Right lobe of liver (tissue), 6 donors: Measurements from ENCODE around the gene STBD1. TPM values are rescaled to one million over a fixed set of nuclear protein-coding genes. Genes with fewer than 3 reads are reported as not detected.

Experiments used
- ATAC-seq, 4 donors: fragments of 200-7000 bp; cut with Tn5 transposase; one replicate each; pipeline ENCODE4 v1.9.1; 2020; ENCODE audit warnings: mild to moderate bottlenecking in 4 of 4, moderate library complexity in 4 of 4
- DNase-seq, 3 donors: peaks; one replicate each; pipeline ENCODE4 v3.0.0-alpha.2; 2020
- H3K27ac ChIP-seq, 3 donors: fragments of 200-600 bp; one replicate each; pipeline ENCODE4 v1.8.0; 2022
- H3K27me3 ChIP-seq, 2 donors: fragments of 200-600 bp; one replicate each; pipeline ENCODE4 v1.8.0; 2022
- H3K36me3 ChIP-seq, 4 donors: fragments of 200-600 bp; sonication (generic) in 1 of 4; one replicate each; pipeline versions ENCODE4 v1.5.1 to v1.8.0; 2017 to 2022; ENCODE audit warnings: control low read depth in 1 of 4
- H3K4me1 ChIP-seq, 4 donors: fragments of 200-600 bp; sonication (generic) in 1 of 4; one replicate each; pipeline versions ENCODE4 v1.5.1 to v1.8.0; 2017 to 2022; ENCODE audit warnings: control low read depth in 1 of 4
- H3K4me3 ChIP-seq, 3 donors: fragments of 200-600 bp; one replicate each; pipeline ENCODE4 v1.8.0; 2022
- H3K9me3 ChIP-seq, 4 donors: fragments of 200-600 bp; sonication (generic) in 1 of 4; one replicate each; pipeline versions ENCODE4 v1.5.1 to v1.8.0; 2017 to 2022; ENCODE audit warnings: control low read depth in 1 of 4
- CTCF ChIP-seq, 4 donors: fragments of 200-600 bp in 3 of 4; fragments of 450-650 bp in 1 of 4; IDR thresholded peaks; one replicate each; pipeline versions ENCODE4 v1.5.1 to v1.8.0; 2016 to 2022; ENCODE audit warnings: antibody characterized with exemption in 4 of 4, mild to moderate bottlenecking in 2 of 4
- POLR2A ChIP-seq: fragments of 450-650 bp; IDR thresholded peaks from one replicate; pipeline ENCODE4 v1.6.1; 2017; ENCODE audit warnings: antibody characterized with exemption, mild to moderate bottlenecking
- WGBS: methylation state at CpG from one replicate; pipeline ENCODE4 v1.1.6; 2018; ENCODE audit warnings: low coverage, low lambda C conversion rate; ENCODE audit not compliant: insufficient coverage; ENCODE audit errors: missing lambda C conversion rate; 5-methylcytosine and 5-hydroxymethylcytosine counted together
- intact Hi-C, 2 donors: fragments of 100-400 bp; cut with DNase I; formaldehyde crosslinking; loops; one replicate each; pipeline versions ENCODE4 v1.11.2 to v1.14.1; 2022
- total RNA-seq, 6 experiments: library from RNA; depleted of rRNA in 2 of 6; stranded (reverse); fragments of >200 nt in 2 of 6; fragmentation: NEBNext Ultra II Directional in 3 of 6; extraction: Animal tissue kit (Norgen Biotek cat#: 25700) in 3 of 6; gene quantifications; one replicate each; pipeline versions ENCODE4 v1.1.0 to v1.2.4, GENCODE V29; 2016 to 2023
- donor health status: DM: no; HTN: yes; CAD: no.
- donor health status: DM: no; HTN: no; CAD: no.
- donor health status: DM: no; HTN: no; CAD: no.
- donor health status: DM: no; HTN: yes; CAD: no.
- donor health status: DM: no; HTN: yes; CAD: no.

STBD1 gene
- total RNA-seq, 6 experiments from 2014 or later, result 16.3 to 53.5 (median 37.6) TPM

GRCh38 chr4:76306882-76307659, 538 bp downstream of the STBD1 start:
- intact Hi-C loops, result loop anchor here in 1 of 2 donors (10.0 kb wide), 1 partner anchor 92 kb away; the partner anchor contains the start of gene SCARB2
- DNase-seq, result peak; percentile 67 to 81 (median 78)
- TF ChIP-seq CTCF (IDR thresholded peaks at IDR 0.05) (peak in 3 of 4 donors; percentile 20 to 47 (median 28)), POLR2A (no peak)
- Histone ChIP-seq H3K27ac (peak overlapping the region; percentile 95 to 99 (median 99)), H3K27me3 (no peaks in the 10 kb centered on the region), H3K4me3 (peak overlapping the region; percentile 65 to 89 (median 68)), H3K36me3 (peaks cover 0 to 13% (median 8%) of the 10 kb centered on the region in 4 donors), H3K9me3 (no peaks in the 10 kb centered on the region), H3K4me1 (peaks cover 0 to 24% (median 1%) of the 10 kb centered on the region in 4 donors)
- 2% methylated on average over 7 of the region's 37 CpGs for WGBS
- peak; percentile 28 to 45 (median 32) for ATAC-seq

- Histone ChIP-seq H3K9me3 (no peaks in the 10 kb centered on the region), H3K36me3 (peaks cover 0 to 13% (median 8%) of the 10 kb centered on the region in 4 donors), H3K4me1 (peaks cover 0 to 24% (median 0%) of the 10 kb centered on the region in 4 donors), H3K27me3 (no peaks in the 10 kb centered on the region), H3K27ac (peak overlapping the region; percentile 95 to 99 (median 99)), H3K4me3 (peak overlapping the region; percentile 65 to 89 (median 68))
- DNase-seq, result peak; percentile 64 to 85 (median 70)
- ATAC-seq, result peak in 3 of 4 donors; percentile 1
- WGBS, result 6% methylated on average over 4 of the region's 4 CpGs
- no peak for TF ChIP-seq CTCF (IDR thresholded peaks at IDR 0.05)
- TF ChIP-seq POLR2A, result no peak
- intact Hi-C loops, result loop anchor here in 1 of 2 donors (10.0 kb wide), 1 partner anchor 93 kb away; the partner anchor contains the start of gene SCARB2
These were observed 1.1 kb downstream of the STBD1 start for GRCh38 chr4:76307660-76308014.

GRCh38 chr4:76308548-76308947, 2.0 kb downstream of the STBD1 start:
- peak; percentile 86 for TF ChIP-seq POLR2A
- no peak for TF ChIP-seq CTCF (IDR thresholded peaks at IDR 0.05)
- intact Hi-C loops, result loop anchor here in 1 of 2 donors (10.0 kb wide), 1 partner anchor 94 kb away; the partner anchor contains the start of gene SCARB2
- WGBS, result 51% methylated on average over 4 of the region's 6 CpGs
- ATAC-seq, result peak; percentile 38 to 64 (median 46)
- Histone ChIP-seq H3K4me1 (peaks cover 0 to 26% (median 4%) of the 10 kb centered on the region in 4 donors), H3K36me3 (peaks cover 0 to 13% (median 8%) of the 10 kb centered on the region in 4 donors), H3K4me3 (peak overlapping the region; percentile 65 to 89 (median 68)), H3K27me3 (no peaks in the 10 kb centered on the region), H3K9me3 (no peaks in the 10 kb centered on the region), H3K27ac (peak overlapping the region; percentile 95 to 99 (median 99))
- peak; percentile 81 to 96 (median 95) for DNase-seq

- no peak for TF ChIP-seq POLR2A
- no peak for TF ChIP-seq CTCF (IDR thresholded peaks at IDR 0.05)
- peak in 1 of 4 donors; percentile 9 for ATAC-seq
- intact Hi-C loops, result loop anchor here in 1 of 2 donors (10.0 kb wide), 1 partner anchor 95 kb away; the partner anchor contains the start of gene SCARB2
- H3K36me3 ChIP-seq, result peaks cover 0 to 13% (median 8%) of the 10 kb centered on the region in 4 donors
- peak in 1 of 3 donors; percentile 68 for DNase-seq
- no peaks in the 10 kb centered on the region for H3K9me3 ChIP-seq
- H3K4me1 ChIP-seq, result peaks cover 0 to 26% (median 5%) of the 10 kb centered on the region in 4 donors
- no peaks in the 10 kb centered on the region for H3K27me3 ChIP-seq
- H3K4me3 ChIP-seq, result peak overlapping the region in 2 of 3 donors; percentile 65 to 68
- 36% methylated on average over 3 of the region's 3 CpGs for WGBS
- peak overlapping the region in 2 of 3 donors; percentile 99 for H3K27ac ChIP-seq
These were observed 3.5 kb downstream of the STBD1 start for GRCh38 chr4:76309939-76310550.
